MCF 10A (cell line): ENCODE results near the gene BUB1B. TPM values are rescaled to one million over a fixed set of nuclear protein-coding genes. Genes with fewer than 3 reads are reported as not detected.

Experiments
- BruUV-seq: library from RNA; stranded (reverse); fragments of 400-500 nt; replicated peaks from 2 replicates; lab custom pipeline; 2021; lab: Mats Ljungman, UMichigan
- CTCF ChIA-PET: fragments of 300-600 bp; sonication (Branson Sonifier 250); formaldehyde crosslinking; extraction: SDS; loops from one replicate; lab custom pipeline; 2021; ENCODE audit warnings: antibody characterized with exemption, inconsistent platforms; lab: Yijun Ruan, JAX
- POLR2A ChIA-PET: fragments of 300-600, 350-650 bp; sonication (Branson Sonifier 250); formaldehyde crosslinking; extraction: SDS; loops from one replicate; lab custom pipeline; 2020; ENCODE audit warnings: antibody characterized with exemption, inconsistent platforms; lab: Yijun Ruan, JAX
- DNase-seq: peaks from one replicate; pipeline ENCODE4 v3.0.0-alpha.2; 2018; ENCODE audit not compliant: unreplicated experiment
- H3K27ac Mint-ChIP-seq: one replicate; pipeline ENCODE4 v1.8.0; 2022; ENCODE audit warnings: mild to moderate bottlenecking, low read depth, mixed read lengths; ENCODE audit not compliant: unreplicated experiment
- H3K27me3 Mint-ChIP-seq: one replicate; pipeline ENCODE4 v1.8.0; 2022; ENCODE audit warnings: mixed read lengths; ENCODE audit not compliant: insufficient read depth, unreplicated experiment
- H3K36me3 Mint-ChIP-seq: one replicate; pipeline ENCODE4 v1.8.0; 2022; ENCODE audit warnings: mild to moderate bottlenecking, moderate library complexity, mixed read lengths; ENCODE audit not compliant: insufficient read depth, unreplicated experiment
- H3K4me1 Mint-ChIP-seq: one replicate; pipeline ENCODE4 v1.8.0; 2022; ENCODE audit warnings: mixed read lengths; ENCODE audit not compliant: insufficient read depth, unreplicated experiment
- H3K4me3 Mint-ChIP-seq: one replicate; pipeline ENCODE4 v1.8.0; 2022; ENCODE audit warnings: mild to moderate bottlenecking, moderate library complexity, mixed read lengths; ENCODE audit not compliant: unreplicated experiment
- H3K9me3 Mint-ChIP-seq: one replicate; pipeline ENCODE4 v1.8.0; 2022; ENCODE audit warnings: mixed read lengths; ENCODE audit not compliant: unreplicated experiment
- CTCF ChIP-seq: fragments of 200-600 bp; IDR thresholded peaks from one replicate; pipeline ENCODE4 v1.8.0; 2022; ENCODE audit warnings: antibody characterized with exemption, mild to moderate bottlenecking; ENCODE audit not compliant: unreplicated experiment
- intact Hi-C: fragments of 100-400 bp; cut with micrococcal nuclease; formaldehyde crosslinking; loops from 2 replicates; pipeline ENCODE4 v1.14.1; 2022
- total RNA-seq: library from RNA; stranded (reverse); gene quantifications from 2 replicates; pipeline ENCODE4 v1.2.3, GENCODE V29; 2022

BUB1B gene
- total RNA-seq, 1 experiment from 2014 or later: 30.9 TPM

- no peaks in the 10 kb centered on the region for H3K27me3 Mint-ChIP-seq
- ChIA-PET CTCF (interaction anchor here (0.6 to 8.8 kb wide), 18 partner anchors 7 to 505 kb away, joined by 3 to 127 read pairs (median 4); no protein-coding TSS in a partner anchor), POLR2A (interaction anchor here (0.8 to 4.0 kb wide), 16 partner anchors 10 to 417 kb away, joined by 3 to 42 read pairs (median 6); partner anchors contain the start of genes BAHD1, INAFM2 and IVD)
- H3K27ac Mint-ChIP-seq: peak within 1 kb of the TSS; percentile 67
- peaks cover 50% of the 10 kb centered on the region for H3K4me1 Mint-ChIP-seq
- intact Hi-C loops: no loop called here
- no peaks in the 10 kb centered on the region for H3K9me3 Mint-ChIP-seq
- peaks cover 11% of the 10 kb centered on the region for H3K36me3 Mint-ChIP-seq
- TF ChIP-seq CTCF: no peak
- DNase-seq: peak; percentile 95
- BruUV-seq: TSS peak; percentile 22
- H3K4me3 Mint-ChIP-seq: peak within 1 kb of the TSS; percentile 73
These were observed 77.9 kb downstream of the BUB1B start, which contains the start of gene PAK6 for GRCh38 chr15:40238532-40239403. PAK6 (plus strand) TSS chr15:40239063; CDS start chr15:40264786, 25,723 bp downstream.

GRCh38 chr15:40239404-40239692, 78.5 kb downstream of the BUB1B start:
- intact Hi-C loops: no loop called here
- ChIA-PET CTCF (interaction anchor here (0.5 to 8.8 kb wide), 12 partner anchors 8 to 202 kb away, joined by 3 to 127 read pairs (median 4); partner anchors contain the start of gene BAHD1), POLR2A (interaction anchor here (0.7 to 4.0 kb wide), 19 partner anchors 9 to 418 kb away, joined by 3 to 42 read pairs (median 5); partner anchors contain the start of genes BAHD1, INAFM2 and IVD)
- Mint-ChIP-seq H3K4me1 (peaks cover 45% of the 10 kb centered on the region), H3K27ac (peak overlapping the region; percentile 67), H3K9me3 (no peaks in the 10 kb centered on the region), H3K36me3 (peaks cover 11% of the 10 kb centered on the region), H3K27me3 (no peaks in the 10 kb centered on the region), H3K4me3 (peak overlapping the region; percentile 73)
- DNase-seq: no peak
- no peak for TF ChIP-seq CTCF
- no TSS peak for BruUV-seq

- POLR2A ChIA-PET: interaction anchor here (0.5 to 4.0 kb wide), 21 partner anchors 9 to 201 kb away, joined by 3 to 42 read pairs (median 4); partner anchors contain the start of genes BAHD1, INAFM2 and IVD
- H3K27ac Mint-ChIP-seq: peak overlapping the region; percentile 67
- intact Hi-C loops: loop anchor here (1.0 kb wide), 1 partner anchor 34 kb away; no protein-coding TSS in a partner anchor
- no peaks in the 10 kb centered on the region for H3K9me3 Mint-ChIP-seq
- no peaks in the 10 kb centered on the region for H3K27me3 Mint-ChIP-seq
- peaks cover 11% of the 10 kb centered on the region for H3K36me3 Mint-ChIP-seq
- TF ChIP-seq CTCF: no peak
- BruUV-seq: TSS peak; percentile 31
- peak; percentile 78 for DNase-seq
- peak overlapping the region; percentile 73 for H3K4me3 Mint-ChIP-seq
- CTCF ChIA-PET: interaction anchor here (0.5 to 8.8 kb wide), 19 partner anchors 8 to 394 kb away, joined by 3 to 127 read pairs (median 4); partner anchors contain the start of genes BAHD1 and DISP2
- H3K4me1 Mint-ChIP-seq: peaks cover 39% of the 10 kb centered on the region
These were observed 79.1 kb downstream of the BUB1B start for GRCh38 chr15:40239693-40240618.
